HG03039 (cell line): ENCODE results near the gene PARN.

Source experiments
- ATAC-seq: cut with Tn5 transposase; IDR thresholded peaks from one replicate; pipeline ENCODE4 v1.9.1; 2021; ENCODE audit warnings: mild to moderate bottlenecking, moderate library complexity; ENCODE audit not compliant: unreplicated experiment

The PARN gene

GRCh38 chr16:14530046-14530445, 100.0 kb downstream of the PARN start:
- ATAC-seq: no peak

GRCh38 chr16:14529010-14529669, 100.9 kb downstream of the PARN start:
- ATAC-seq: no peak

GRCh38 chr16:14528306-14528705, 101.8 kb downstream of the PARN start:
- no peak for ATAC-seq

- ATAC-seq: no peak
Measured at GRCh38 chr16:14527411-14528044, 102.5 kb downstream of the PARN start.

- no peak for ATAC-seq
Measured at GRCh38 chr16:14525596-14525995, 104.5 kb downstream of the PARN start.

GRCh38 chr16:14524979-14525378, 105.1 kb downstream of the PARN start:
- no peak for ATAC-seq

- ATAC-seq: no peak
Measured at GRCh38 chr16:14523632-14524031, 106.4 kb downstream of the PARN start.

- no peak for ATAC-seq
Measured at GRCh38 chr16:14522671-14523070, 107.4 kb downstream of the PARN start.

GRCh38 chr16:14520753-14521152, 109.3 kb downstream of the PARN start:
- ATAC-seq: no peak

- no peak for ATAC-seq
Measured at GRCh38 chr16:14514967-14515366, 115.1 kb downstream of the PARN start.

- ATAC-seq: no peak
Measured at GRCh38 chr16:14513389-14514107, 116.5 kb downstream of the PARN start.

GRCh38 chr16:14511800-14512135, 118.3 kb downstream of the PARN start:
- no peak for ATAC-seq

- no peak for ATAC-seq
Measured at GRCh38 chr16:14510939-14511799, 118.9 kb downstream of the PARN start.

GRCh38 chr16:14510581-14510938, 119.5 kb downstream of the PARN start:
- no peak for ATAC-seq

- ATAC-seq: no peak
Measured at GRCh38 chr16:14509675-14510132, 120.4 kb downstream of the PARN start.

GRCh38 chr16:14509055-14509454, 121.0 kb downstream of the PARN start:
- ATAC-seq: no peak

- no peak for ATAC-seq
Measured at GRCh38 chr16:14505846-14506245, 124.2 kb downstream of the PARN start.

GRCh38 chr16:14502932-14503741, 126.9 kb downstream of the PARN start:
- no peak for ATAC-seq

GRCh38 chr16:14502256-14502875, 127.7 kb downstream of the PARN start:
- no peak for ATAC-seq
